Panc1 (cell line): ENCODE results near the gene MOK.

Source experiments
- CTCF ChIP-seq: fragments of 450-650 bp; IDR thresholded peaks from 2 replicates; pipeline ENCODE4 v1.5.1; 2017; ENCODE audit warnings: mild to moderate bottlenecking
- POLR2AphosphoS5 ChIP-seq: IDR thresholded peaks from 2 replicates; pipeline ENCODE4 v1.6.1; 2012; ENCODE audit warnings: mild to moderate bottlenecking, low read depth, low read length, moderate library complexity
- SIN3A ChIP-seq: IDR thresholded peaks from 2 replicates; pipeline ENCODE4 v1.6.1; 2012; ENCODE audit warnings: low read depth, mild to moderate bottlenecking, low read length, moderate library complexity, borderline replicate concordance; ENCODE audit not compliant: insufficient read depth

DNA sequence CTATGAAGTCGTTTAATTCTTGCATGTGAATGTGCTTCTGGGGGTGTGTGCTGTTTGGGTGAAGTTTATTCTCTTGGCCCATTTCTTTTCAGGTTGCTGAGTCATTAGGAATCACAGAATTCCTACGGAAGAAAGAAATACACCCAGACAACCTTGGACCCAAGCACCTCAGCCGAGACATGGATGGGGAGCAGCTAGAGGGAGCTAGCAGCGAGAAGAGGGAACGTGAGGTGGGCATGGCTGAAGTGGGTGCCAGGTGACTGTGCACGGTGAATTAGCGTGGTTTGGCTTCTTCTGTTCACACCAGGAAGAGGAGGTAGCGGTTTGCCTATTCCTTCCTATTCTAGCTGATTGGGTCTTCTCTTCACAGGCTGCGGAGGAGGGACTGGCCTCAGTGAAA, 33.8 kb upstream of the MOK start:
- TF ChIP-seq POLR2AphosphoS5: no peak
- no peak for TF ChIP-seq CTCF
- no peak for TF ChIP-seq SIN3A
